Fibroblast of mammary gland (primary cell): Measurements from ENCODE around the gene KIF27.
"Not testable (repeated sequence)": the region's sequence is repeated elsewhere in the genome, so short reads cannot be mapped to it uniquely, and the experiment has no call there.

Experiments used
- DNase-seq: peaks from one replicate; pipeline ENCODE4 v3.0.0-alpha.2; 2010; ENCODE audit warnings: low read depth
- H3K4me3 ChIP-seq: 2 replicates; pipeline ENCODE4 v1.5.1; 2011; ENCODE audit warnings: low read depth, mild to moderate bottlenecking, low read length, moderate library complexity; ENCODE audit not compliant: control insufficient read depth
- CTCF ChIP-seq: conservative IDR thresholded peaks from 2 replicates; pipeline ENCODE4 v1.5.1; 2011; ENCODE audit warnings: low read depth, low read length, inconsistent platforms; ENCODE audit not compliant: control insufficient read depth, insufficient read depth

KIF27 gene

GRCh38 chr9:83803941-83804340 lies 117.3 kb downstream of the KIF27 start:
- H3K4me3 ChIP-seq, DNase-seq: not testable (repeated sequence)

- no peak for DNase-seq
- TF ChIP-seq CTCF, result no peak
- no peak overlapping the region for H3K4me3 ChIP-seq
These were observed 120.8 kb downstream of the KIF27 start for GRCh38 chr9:83800236-83801033.

- DNase-seq, result no peak
- TF ChIP-seq CTCF, result no peak
- H3K4me3 ChIP-seq, result no peak overlapping the region
These were observed 127.2 kb downstream of the KIF27 start for GRCh38 chr9:83794051-83794450.

- no peak for TF ChIP-seq CTCF
- no peak for DNase-seq
- H3K4me3 ChIP-seq, result no peak overlapping the region
These were observed 128.5 kb downstream of the KIF27 start for GRCh38 chr9:83792746-83793145.
